ENCODE results near the gene DNAJB11.

DNA sequence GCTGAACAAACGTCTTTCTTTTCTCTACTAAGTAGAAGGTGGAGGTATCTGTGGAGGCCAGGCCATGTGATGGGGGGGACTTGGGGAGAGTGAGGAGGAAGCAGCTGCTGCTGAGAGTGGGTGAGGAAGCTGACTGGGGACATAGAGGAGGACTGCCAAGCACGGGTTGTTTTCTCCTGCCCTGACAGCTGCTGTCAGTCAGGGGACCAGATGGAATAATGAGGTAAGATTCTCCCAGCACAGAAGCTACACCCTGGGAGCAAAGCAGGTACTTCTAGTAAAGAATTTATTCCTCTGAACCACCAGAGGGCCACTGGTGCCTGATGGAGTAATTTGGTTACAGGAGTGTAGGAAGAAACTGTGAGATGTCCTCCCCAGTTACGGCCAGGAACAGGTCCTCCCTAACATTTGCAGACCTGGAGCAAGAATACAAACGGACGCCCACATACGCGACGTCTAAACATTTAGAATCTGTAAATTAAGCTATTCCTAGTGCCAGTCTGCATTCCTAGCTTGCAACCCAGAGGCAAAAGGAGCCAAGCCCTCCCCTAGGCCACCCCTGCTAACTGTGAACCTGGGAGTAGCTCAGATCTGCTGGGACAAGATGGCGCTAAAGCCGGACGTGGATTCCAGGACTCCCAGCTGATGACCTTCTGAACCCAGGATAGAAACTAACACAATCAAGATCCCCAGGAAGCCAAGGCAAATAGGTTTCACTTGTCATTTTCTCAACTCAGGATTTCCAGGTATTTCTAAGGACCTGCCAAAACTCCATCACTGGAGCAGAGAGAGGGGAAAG, 41.1 kb upstream of the DNAJB11 start:
- no peak for TF ChIP-seq POLR2AphosphoS5 (IDR thresholded peaks at IDR 0.05; ENCODE audit: low read depth, low read length)
- TF ChIP-seq POLR2A (IDR thresholded peaks at IDR 0.05; ENCODE audit: low read depth, low read length) = no peak
